K562 (cell line): ENCODE measurements around the gene TXN. TPM values are rescaled to one million over a fixed set of nuclear protein-coding genes. Genes with fewer than 3 reads are reported as not detected.
A peak's percentile ranks its signal among the peaks of the same experiment; 100 is the strongest.

Experiments
- FOXA3 ChIP-seq, 2 experiments: fragments of 450-650 bp in 1 of 2; sonication (generic) in 1 of 2; formaldehyde crosslinking; IDR thresholded peaks in 1 of 2; conservative IDR thresholded peaks in 1 of 2; 2 replicates each; pipeline versions ENCODE4 v1.4.0 to v1.8.0; 2020 to 2022; ENCODE audit warnings: mild to moderate bottlenecking in 2 of 2, missing genetic modification reagents in 1 of 2
- HSF4 ChIP-seq: fragments of 250-450 bp; sonication (Bioruptor Pico); IDR thresholded peaks from 2 replicates; pipeline ENCODE4 v2.1.2; 2022; ENCODE audit warnings: mild to moderate bottlenecking, moderate library complexity, borderline replicate concordance
- NFRKB ChIP-seq: fragments of 450-650 bp; IDR thresholded peaks from 2 replicates; pipeline ENCODE4 v1.6.1; 2016; ENCODE audit warnings: low read depth
- POLR2B ChIP-seq: fragments of 450-650 bp; IDR thresholded peaks from 2 replicates; pipeline ENCODE4 v1.6.1; 2018; ENCODE audit warnings: low read depth; ENCODE audit not compliant: partially characterized antibody
- RHOXF2B ChIP-seq: fragments of 250-450 bp; sonication (Bioruptor Pico); conservative IDR thresholded peaks from 2 replicates; pipeline ENCODE4 v1.5.1; 2021
- TAF7 ChIP-seq: fragments of 450-650 bp; IDR thresholded peaks from 2 replicates; pipeline ENCODE4 v1.6.1; 2016; ENCODE audit warnings: missing genetic modification characterization, missing compliant biosample characterization
- polyA plus RNA-seq, 8 experiments: library from polyadenylated mRNA; depleted of rRNA in 4 of 8; stranded (reverse) in 5 of 8; unstranded in 3 of 8; fragments of >200 nt; fragmentation: Nextera tagmentation in 2 of 8; fragmentation: Illumina TruSeq in 1 of 8; extraction: Ambion mirVana in 2 of 8; extraction: Trizol in 1 of 8; gene quantifications; 2 replicates each; pipeline versions ENCODE4 v1.2.1 to v1.2.3, GENCODE V29; 2011 to 2014; ENCODE audit warnings: inconsistent platforms in 1 of 8, missing spikeins in 1 of 8
- total RNA-seq, 7 experiments: library from RNA; depleted of rRNA in 6 of 7; stranded (reverse); fragments of >200 nt in 6 of 7; fragmentation: Illumina TruSeq in 2 of 7; extraction: Trizol in 2 of 7; gene quantifications; 2 replicates each; pipeline versions ENCODE4 v1.2.1 to v1.2.3, GENCODE V29; 2011 to 2021; ENCODE audit warnings: low replicate concordance in 1 of 7
- TF ChIP-seq, protein P1 (sequence below), 2 experiments: fragments of 200-800 bp in 1 of 2; sonication (Bioruptor generic) in 1 of 2; sonication (generic) in 1 of 2; formaldehyde crosslinking in 1 of 2; IDR thresholded peaks in 1 of 2; conservative IDR thresholded peaks in 1 of 2; 2 replicates each; pipeline versions ENCODE4 v1.5.0 to v1.6.1; 2016 to 2020; ENCODE audit warnings: missing compliant biosample characterization in 1 of 2, missing genetic modification characterization in 1 of 2, missing genetic modification reagents in 1 of 2
- TF ChIP-seq, protein P2 (sequence below): sonication (generic); formaldehyde crosslinking; IDR thresholded peaks from 2 replicates; pipeline ENCODE4 v1.8.0; 2022; ENCODE audit warnings: mild to moderate bottlenecking, missing genetic modification reagents, borderline replicate concordance

TXN gene
- total and polyA plus RNA-seq, 9 of the 15 experiments (the other 6 are each of a cell fraction or from before 2014, with no cell fraction given) = 272 to 1,596 (median 514) TPM

DNA sequence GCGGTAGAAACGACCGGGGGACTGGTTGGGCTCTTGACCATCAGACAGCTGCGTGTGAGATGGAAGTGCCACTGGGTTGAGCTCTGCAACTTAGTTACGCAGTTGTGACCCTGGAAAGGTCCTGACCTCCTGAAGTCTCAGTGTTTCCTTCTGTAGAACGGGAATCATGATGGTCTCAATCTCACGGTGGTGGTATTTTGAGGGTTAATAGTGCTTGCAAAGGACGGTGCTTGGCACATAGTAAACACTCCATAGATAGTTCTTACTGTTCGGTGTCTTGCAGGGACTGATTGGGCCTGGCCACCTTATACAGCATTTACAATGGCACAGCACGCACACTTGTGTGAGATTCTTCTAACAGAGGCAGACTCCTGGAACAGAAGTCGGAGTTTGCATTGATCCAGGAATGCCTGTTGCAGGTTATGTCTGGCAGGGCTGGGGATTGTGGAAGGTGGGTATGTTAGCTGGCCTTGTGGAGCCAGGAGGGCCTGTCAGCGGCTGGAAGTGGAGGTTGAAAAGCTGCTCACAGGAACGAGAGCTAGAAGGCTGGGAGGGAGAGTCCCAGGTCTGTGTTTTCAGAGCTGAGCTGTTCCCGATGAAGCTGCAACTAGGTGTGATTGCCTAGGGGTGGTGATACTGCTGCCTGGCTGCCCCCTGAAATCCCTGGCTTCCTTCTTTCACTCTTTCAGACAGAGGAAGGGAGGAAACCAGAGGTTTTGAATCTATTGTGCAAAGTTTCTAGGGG, 962 bp upstream of the TXN start (continued):
- TF ChIP-seq, protein P1, sequence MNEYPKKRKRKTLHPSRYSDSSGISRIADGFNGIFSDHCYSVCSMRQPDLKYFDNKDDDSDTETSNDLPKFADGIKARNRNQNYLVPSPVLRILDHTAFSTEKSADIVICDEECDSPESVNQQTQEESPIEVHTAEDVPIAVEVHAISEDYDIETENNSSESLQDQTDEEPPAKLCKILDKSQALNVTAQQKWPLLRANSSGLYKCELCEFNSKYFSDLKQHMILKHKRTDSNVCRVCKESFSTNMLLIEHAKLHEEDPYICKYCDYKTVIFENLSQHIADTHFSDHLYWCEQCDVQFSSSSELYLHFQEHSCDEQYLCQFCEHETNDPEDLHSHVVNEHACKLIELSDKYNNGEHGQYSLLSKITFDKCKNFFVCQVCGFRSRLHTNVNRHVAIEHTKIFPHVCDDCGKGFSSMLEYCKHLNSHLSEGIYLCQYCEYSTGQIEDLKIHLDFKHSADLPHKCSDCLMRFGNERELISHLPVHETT (CRISPR knock-in tag; conservative IDR thresholded peaks at IDR 0.05 in 1 of 2, IDR thresholded peaks at IDR 0.05 in 1 of 2) = peak in 1 of 2 experiments; percentile 32; a peak in 1 of 4 replicates
- peak; percentile 74 for TF ChIP-seq POLR2B
- peak; percentile 68; the same call in 1 of the 2 replicates for TF ChIP-seq TAF7 (tag)
- 0 out of 2 replicates have a peak, but pooled peaks have one; percentile 67 for TF ChIP-seq RHOXF2B (CRISPR knock-in tag)
- TF ChIP-seq, protein P2, sequence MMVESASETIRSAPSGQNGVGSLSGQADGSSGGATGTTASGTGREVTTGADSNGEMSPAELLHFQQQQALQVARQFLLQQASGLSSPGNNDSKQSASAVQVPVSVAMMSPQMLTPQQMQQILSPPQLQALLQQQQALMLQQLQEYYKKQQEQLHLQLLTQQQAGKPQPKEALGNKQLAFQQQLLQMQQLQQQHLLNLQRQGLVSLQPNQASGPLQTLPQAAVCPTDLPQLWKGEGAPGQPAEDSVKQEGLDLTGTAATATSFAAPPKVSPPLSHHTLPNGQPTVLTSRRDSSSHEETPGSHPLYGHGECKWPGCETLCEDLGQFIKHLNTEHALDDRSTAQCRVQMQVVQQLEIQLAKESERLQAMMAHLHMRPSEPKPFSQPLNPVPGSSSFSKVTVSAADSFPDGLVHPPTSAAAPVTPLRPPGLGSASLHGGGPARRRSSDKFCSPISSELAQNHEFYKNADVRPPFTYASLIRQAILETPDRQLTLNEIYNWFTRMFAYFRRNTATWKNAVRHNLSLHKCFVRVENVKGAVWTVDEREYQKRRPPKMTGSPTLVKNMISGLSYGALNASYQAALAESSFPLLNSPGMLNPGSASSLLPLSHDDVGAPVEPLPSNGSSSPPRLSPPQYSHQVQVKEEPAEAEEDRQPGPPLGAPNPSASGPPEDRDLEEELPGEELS = no peak
- TF ChIP-seq FOXA3 (CRISPR knock-in tag; conservative IDR thresholded peaks at IDR 0.05 in 1 of 2, IDR thresholded peaks at IDR 0.05 in 1 of 2) = no peak; a peak in 1 of 4 replicates
- TF ChIP-seq HSF4 (CRISPR knock-in tag) = no peak
- peak; percentile 90 for TF ChIP-seq NFRKB
